PC-3 (cell line): Measurements from ENCODE around the gene KCNG2. TPM values are rescaled to one million over a fixed set of nuclear protein-coding genes. Genes with fewer than 3 reads are reported as not detected.
A peak's percentile ranks its signal among the peaks of the same experiment; 100 is the strongest.

Experiments used
- ATAC-seq: fragments of 200-7000 bp; cut with Tn5 transposase; 2 replicates; pipeline ENCODE4 v1.9.1; 2020; ENCODE audit warnings: mild to moderate bottlenecking, moderate library complexity
- BruUV-seq: library from RNA; stranded (reverse); fragments of 400-500 nt; replicated peaks from 2 replicates; lab custom pipeline; 2021; lab: Mats Ljungman, UMichigan
- CTCF ChIA-PET: fragments of 300-600 bp; sonication (Branson Sonifier 250); formaldehyde crosslinking; loops from one replicate; lab custom pipeline; 2022; ENCODE audit warnings: antibody characterized with exemption; lab: Charles Lee
- POLR2A ChIA-PET: fragments of 300-600 bp; sonication (Branson Sonifier 250); formaldehyde crosslinking; loops from one replicate; lab custom pipeline; 2022; ENCODE audit warnings: antibody characterized with exemption; ENCODE audit not compliant: unreplicated experiment; lab: Charles Lee
- DNase-seq: peaks from one replicate; pipeline ENCODE4 v3.0.0-alpha.2; 2015
- H2AFZ ChIP-seq: fragments of 300-600 bp; sonication (generic); 2 replicates; pipeline ENCODE4 v1.6.0; 2016; ENCODE audit warnings: antibody characterized with exemption, low read length
- H3F3A ChIP-seq: fragments of 300-600 bp; sonication (generic); one replicate; pipeline ENCODE4 v1.6.0; 2017; ENCODE audit warnings: antibody characterized with exemption, low read length, control low read depth, mild to moderate bottlenecking; ENCODE audit not compliant: unreplicated experiment
- H3K27ac ChIP-seq: fragments of 300-600 bp; sonication (generic); 2 replicates; pipeline ENCODE4 v1.5.1; 2016; ENCODE audit warnings: mild to moderate bottlenecking, low read length
- H3K27me3 ChIP-seq: fragments of 300-600 bp; sonication (generic); 2 replicates; pipeline ENCODE4 v1.6.1; 2016; ENCODE audit warnings: low read length, mixed read lengths
- H3K36me3 ChIP-seq: fragments of 300-600 bp; sonication (generic); 2 replicates; pipeline ENCODE4 v1.6.1; 2016; ENCODE audit warnings: low read depth, mixed run types, low read length, mixed read lengths
- H3K4me1 ChIP-seq: fragments of 300-600 bp; sonication (generic); 2 replicates; pipeline ENCODE4 v1.5.1; 2016; ENCODE audit warnings: low read length; ENCODE audit not compliant: insufficient read depth
- H3K4me2 ChIP-seq: fragments of 300-600 bp; sonication (generic); 2 replicates; pipeline ENCODE4 v1.6.0; 2016; ENCODE audit warnings: low read length
- H3K4me3 ChIP-seq: fragments of 300-600 bp; sonication (generic); 2 replicates; pipeline ENCODE4 v1.5.1; 2016; ENCODE audit warnings: mild to moderate bottlenecking, low read length, mixed read lengths
- H3K79me2 ChIP-seq: fragments of 300-600 bp; sonication (generic); 2 replicates; pipeline ENCODE4 v1.6.1; 2017; ENCODE audit warnings: low read length, mixed read lengths
- H3K9ac ChIP-seq: fragments of 300-600 bp; sonication (generic); 2 replicates; pipeline ENCODE4 v1.6.0; 2016; ENCODE audit warnings: mild to moderate bottlenecking, low read length
- H3K9me2 ChIP-seq: fragments of 300-600 bp; sonication (generic); replicated peaks from 2 replicates; pipeline ENCODE4 v1.6.1; 2016; ENCODE audit warnings: mixed run types, low read length, mixed read lengths
- H3K9me3 ChIP-seq: fragments of 300-600 bp; sonication (generic); 2 replicates; pipeline ENCODE4 v1.6.1; 2016; ENCODE audit warnings: low read length, mixed read lengths
- H4K20me1 ChIP-seq: fragments of 300-600 bp; sonication (generic); 2 replicates; pipeline ENCODE4 v1.6.1; 2016; ENCODE audit warnings: low read length, mixed read lengths
- CTCF ChIP-seq: fragments of 300-600 bp; sonication (generic); conservative IDR thresholded peaks from 2 replicates; pipeline ENCODE4 v1.5.1; 2017; ENCODE audit warnings: antibody characterized with exemption, low read depth, mild to moderate bottlenecking, low read length
- EZH2 ChIP-seq: fragments of 300-600 bp; sonication (generic); IDR thresholded peaks from one replicate; pipeline ENCODE4 v1.6.1; 2017; ENCODE audit warnings: antibody characterized with exemption, mild to moderate bottlenecking, low read length; ENCODE audit not compliant: unreplicated experiment
- EZH2phosphoT487 ChIP-seq: fragments of 300-600 bp; sonication (generic); IDR thresholded peaks from 2 replicates; pipeline ENCODE4 v1.6.1; 2018; ENCODE audit warnings: mild to moderate bottlenecking, antibody characterized with exemption, low read length, borderline replicate concordance
- intact Hi-C: fragments of 100-400 bp; cut with micrococcal nuclease; formaldehyde crosslinking; loops from 2 replicates; pipeline ENCODE4 v1.9.0; 2023
- total RNA-seq: library from RNA; depleted of rRNA; stranded (reverse); fragments of >200 nt; gene quantifications from 2 replicates; pipeline ENCODE4 v1.2.3, GENCODE V29; 2014

Gene KCNG2
- total RNA-seq, 1 experiment from 2014 or later: not detected

- Histone ChIP-seq H3K27me3 (no peaks in the 10 kb centered on the region), H3K9me2 (no peaks in the 10 kb centered on the region), H3K4me2 (no peak overlapping the region), H3K36me3 (peaks cover 5% of the 10 kb centered on the region; the same call in 1 of the 2 replicates), H4K20me1 (peaks cover 7% of the 10 kb centered on the region; the same call in 1 of the 2 replicates), H3K4me3 (no peak overlapping the region), H3K9ac (no peak overlapping the region), H3K79me2 (peaks cover 80% of the 10 kb centered on the region), H3K9me3 (no peaks in the 10 kb centered on the region), H3F3A (no peaks in the 10 kb centered on the region), H3K27ac (no peak overlapping the region), H3K4me1 (peaks cover 12% of the 10 kb centered on the region), H2AFZ (no peak overlapping the region)
- POLR2A ChIA-PET: no interaction called here
- CTCF ChIA-PET: no interaction called here
- intact Hi-C loops: no loop called here
- TF ChIP-seq EZH2: no peak
- TF ChIP-seq CTCF: no peak
- TF ChIP-seq EZH2phosphoT487: no peak
- DNase-seq (no peak), ATAC-seq (no peak)
- BruUV-seq: no TSS peak
These were observed 147.6 kb downstream of the KCNG2 start for GRCh38 chr18:79945118-79946042.

GRCh38 chr18:79947054-79947755 lies 149.5 kb downstream of the KCNG2 start:
- no TSS peak for BruUV-seq

More at GRCh38 chr18:79947054-79947755, 149.5 kb downstream of the KCNG2 start:
- ChIA-PET CTCF (no interaction called here), POLR2A (no interaction called here)
- Histone ChIP-seq H3K27me3 (no peaks in the 10 kb centered on the region), H4K20me1 (peaks cover 7% of the 10 kb centered on the region; the same call in 1 of the 2 replicates), H3F3A (no peaks in the 10 kb centered on the region), H3K4me3 (no peak overlapping the region), H3K9me3 (no peaks in the 10 kb centered on the region), H3K79me2 (peaks cover 71% of the 10 kb centered on the region), H3K36me3 (peaks cover 5% of the 10 kb centered on the region; the same call in 1 of the 2 replicates), H2AFZ (no peak overlapping the region), H3K9ac (no peak overlapping the region), H3K4me2 (peak overlapping the region; percentile 34; the same call in 1 of the 2 replicates), H3K9me2 (no peaks in the 10 kb centered on the region), H3K4me1 (peaks cover 14% of the 10 kb centered on the region), H3K27ac (no peak overlapping the region)
- DNase-seq: peak; percentile 68
- intact Hi-C loops: no loop called here
- ATAC-seq: peak; percentile 11; the same call in 1 of the 2 replicates
- no peak for TF ChIP-seq CTCF
- TF ChIP-seq EZH2phosphoT487: no peak
- TF ChIP-seq EZH2: no peak
